Calu3 (cell line): ENCODE measurements around the gene PSTK. TPM values are rescaled to one million over a fixed set of nuclear protein-coding genes. Genes with fewer than 3 reads are reported as not detected.

Experiments used
- BruUV-seq: library from RNA; stranded (reverse); fragments of 400-500 nt; replicated peaks from 2 replicates; lab custom pipeline; 2021; lab: Mats Ljungman, UMichigan
- CTCF ChIA-PET: fragments of 300-600 bp; sonication (Branson Sonifier 250); formaldehyde crosslinking; loops from one replicate; lab custom pipeline; 2022; ENCODE audit warnings: antibody characterized with exemption; lab: Charles Lee
- DNase-seq: peaks from one replicate; pipeline ENCODE4 v3.0.0; 2022
- H3K27ac Mint-ChIP-seq: one replicate; pipeline ENCODE4 v1.8.0; 2022; ENCODE audit warnings: mixed read lengths; ENCODE audit not compliant: unreplicated experiment
- H3K27me3 Mint-ChIP-seq: one replicate; pipeline ENCODE4 v1.8.0; 2022; ENCODE audit warnings: mixed read lengths; ENCODE audit not compliant: unreplicated experiment
- H3K36me3 Mint-ChIP-seq: one replicate; pipeline ENCODE4 v1.8.0; 2022; ENCODE audit warnings: mild to moderate bottlenecking, moderate library complexity, mixed read lengths; ENCODE audit not compliant: insufficient read depth, unreplicated experiment
- H3K4me1 Mint-ChIP-seq: one replicate; pipeline ENCODE4 v1.8.0; 2022; ENCODE audit warnings: mild to moderate bottlenecking, low read depth, mixed read lengths; ENCODE audit not compliant: unreplicated experiment
- H3K4me3 Mint-ChIP-seq: one replicate; pipeline ENCODE4 v1.8.0; 2022; ENCODE audit warnings: mild to moderate bottlenecking, low read depth, moderate library complexity, mixed read lengths; ENCODE audit not compliant: unreplicated experiment
- H3K9me3 Mint-ChIP-seq: one replicate; pipeline ENCODE4 v1.8.0; 2022; ENCODE audit warnings: low read depth, mixed read lengths; ENCODE audit not compliant: unreplicated experiment
- CTCF ChIP-seq: fragments of 200-600 bp; IDR thresholded peaks from one replicate; pipeline ENCODE4 v1.8.0; 2022; ENCODE audit warnings: antibody characterized with exemption; ENCODE audit not compliant: unreplicated experiment
- intact Hi-C: fragments of 100-400 bp; cut with micrococcal nuclease; formaldehyde crosslinking; loops from one replicate; pipeline ENCODE4 v1.10.0; 2022; ENCODE audit not compliant: unreplicated experiment
- total RNA-seq: library from RNA; stranded (reverse); gene quantifications from 2 replicates; pipeline ENCODE4 v1.2.3, GENCODE V29; 2022

PSTK gene
- total RNA-seq, 1 experiment from 2014 or later = 1.2 TPM

DNA sequence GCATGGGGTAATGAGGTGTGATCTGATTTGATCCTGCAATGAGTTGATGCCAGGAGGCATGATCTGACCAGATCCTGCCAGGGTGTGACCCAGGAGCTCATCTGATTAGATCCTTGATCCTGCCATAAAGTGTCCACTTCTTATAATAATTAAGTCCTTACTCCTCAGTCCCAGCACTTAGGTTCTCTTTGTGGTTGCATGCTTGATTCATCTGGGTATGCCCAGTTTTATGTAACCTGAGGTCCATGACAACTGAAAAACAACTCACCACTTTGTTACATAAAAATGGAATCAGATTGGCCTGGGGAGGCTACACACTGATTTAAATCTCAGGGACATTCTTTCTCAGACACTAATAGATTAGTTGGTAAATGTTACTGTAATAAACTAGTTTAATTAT lies 47.7 kb downstream of the PSTK start:
- no peaks in the 10 kb centered on the region for H3K9me3 Mint-ChIP-seq
- no peak for TF ChIP-seq CTCF
- no TSS peak for BruUV-seq
- H3K4me3 Mint-ChIP-seq = no peak overlapping the region
- CTCF ChIA-PET = no interaction called here
- H3K4me1 Mint-ChIP-seq = no peaks in the 10 kb centered on the region
- no peak overlapping the region for H3K27ac Mint-ChIP-seq
- H3K27me3 Mint-ChIP-seq = no peaks in the 10 kb centered on the region
- H3K36me3 Mint-ChIP-seq = no peaks in the 10 kb centered on the region
- intact Hi-C loops = no loop called here
- no peak for DNase-seq

- H3K27me3 Mint-ChIP-seq = no peaks in the 10 kb centered on the region
- no peak for TF ChIP-seq CTCF
- no peak overlapping the region for H3K4me3 Mint-ChIP-seq
- intact Hi-C loops = no loop called here
- DNase-seq = no peak
- CTCF ChIA-PET = no interaction called here
- H3K36me3 Mint-ChIP-seq = no peaks in the 10 kb centered on the region
- no TSS peak for BruUV-seq
- H3K27ac Mint-ChIP-seq = no peak overlapping the region
- H3K9me3 Mint-ChIP-seq = no peaks in the 10 kb centered on the region
- no peaks in the 10 kb centered on the region for H3K4me1 Mint-ChIP-seq
These were observed 50.9 kb downstream of the PSTK start for GRCh38 chr10:123031124-123031523.

DNA sequence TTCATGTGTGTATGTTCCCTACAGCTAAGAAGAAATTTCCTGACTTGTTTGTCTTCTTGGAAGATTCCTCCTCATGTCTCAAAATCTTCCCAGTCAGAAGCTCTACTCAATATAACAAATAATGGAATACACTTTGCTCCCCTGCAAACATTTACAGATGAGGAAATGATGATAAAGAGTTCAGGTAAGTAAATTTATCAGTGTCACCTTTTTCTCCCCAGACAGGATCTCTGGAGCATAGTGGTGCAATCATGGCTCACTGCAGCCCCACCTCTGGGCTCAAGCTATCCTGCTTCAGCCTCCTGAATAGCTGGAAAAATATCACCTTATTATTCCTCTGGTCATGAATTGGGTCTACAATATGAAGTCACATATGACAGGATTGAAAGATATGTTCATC lies 54.1 kb downstream of the PSTK start:
- no peak for DNase-seq
- no peak overlapping the region for H3K27ac Mint-ChIP-seq
- BruUV-seq = no TSS peak
- H3K4me1 Mint-ChIP-seq = no peaks in the 10 kb centered on the region
- H3K9me3 Mint-ChIP-seq = no peaks in the 10 kb centered on the region
- H3K4me3 Mint-ChIP-seq = no peak overlapping the region
- no peaks in the 10 kb centered on the region for H3K36me3 Mint-ChIP-seq
- no peak for TF ChIP-seq CTCF
- CTCF ChIA-PET = interaction anchor here (1.2 kb wide), 1 partner anchor 9 kb away, joined by 3 read pairs; no protein-coding TSS in a partner anchor
- H3K27me3 Mint-ChIP-seq = no peaks in the 10 kb centered on the region
- intact Hi-C loops = no loop called here

- Mint-ChIP-seq H3K27me3 (no peaks in the 10 kb centered on the region), H3K4me3 (no peak overlapping the region)
- CTCF ChIA-PET = no interaction called here
These were observed 55.4 kb downstream of the PSTK start for GRCh38 chr10:123035467-123036086.

More at GRCh38 chr10:123035467-123036086, 55.4 kb downstream of the PSTK start:
- H3K27ac Mint-ChIP-seq = no peak overlapping the region
- TF ChIP-seq CTCF = no peak
- DNase-seq = no peak
- H3K4me1 Mint-ChIP-seq = no peaks in the 10 kb centered on the region
- BruUV-seq = no TSS peak
- H3K36me3 Mint-ChIP-seq = no peaks in the 10 kb centered on the region
- H3K9me3 Mint-ChIP-seq = no peaks in the 10 kb centered on the region
- intact Hi-C loops = no loop called here
